Measurements from ENCODE around the gene WBP2NL.

DNA sequence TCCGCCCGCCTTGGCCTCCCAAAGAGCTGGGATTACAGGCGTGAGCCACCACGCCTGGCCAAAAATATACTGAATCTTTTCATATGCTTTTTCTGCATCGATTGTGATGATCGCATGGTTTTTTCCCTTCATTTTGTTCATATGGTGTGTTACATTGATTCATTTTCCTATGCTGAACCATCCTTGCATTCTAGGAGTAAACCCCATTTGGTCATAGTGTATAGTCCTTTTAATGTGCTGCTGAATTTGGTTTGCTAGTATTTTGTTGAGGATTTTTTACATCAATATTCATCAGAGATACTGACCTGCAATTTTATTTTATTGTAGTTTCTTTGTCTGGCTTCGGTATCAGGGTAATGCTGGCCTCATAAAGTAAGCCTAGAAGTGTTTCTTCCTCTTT lies 12.2 kb downstream of the WBP2NL start:
- no peak for TF ChIP-seq CTCF (IDR thresholded peaks at IDR 0.05)
- TF ChIP-seq POLR2A (IDR thresholded peaks at IDR 0.05), result no peak

All from vagina (tissue), 2 donors.